H1 (cell line): ENCODE measurements around the gene ADCK2. TPM values are rescaled to one million over a fixed set of nuclear protein-coding genes. Genes with fewer than 3 reads are reported as not detected.

Experiments used
- GABPA ChIP-seq: IDR thresholded peaks from 2 replicates; pipeline ENCODE4 v1.6.1; 2011; ENCODE audit warnings: mild to moderate bottlenecking, low read length, moderate library complexity, borderline replicate concordance; ENCODE audit not compliant: insufficient read depth
- KDM5A ChIP-seq: fragments of 200-600 bp; IDR thresholded peaks from 2 replicates; pipeline ENCODE4 v1.7.1; 2012; ENCODE audit warnings: mild to moderate bottlenecking, low read length, inconsistent platforms, mixed read lengths
- SIRT6 ChIP-seq: IDR thresholded peaks from one replicate; pipeline ENCODE4 v1.7.1; 2012; ENCODE audit warnings: low read length, inconsistent platforms
- polyA plus RNA-seq, 7 experiments: library from polyadenylated mRNA; depleted of rRNA in 3 of 7; stranded (reverse) in 5 of 7; unstranded in 2 of 7; fragments of >200 nt in 5 of 7; fragments of 200-250 nt in 2 of 7; gene quantifications; 1 replicate in 5 of 7; 2 replicates in 1 of 7; 4 replicates in 1 of 7; pipeline versions ENCODE4 v1.2.1 to v1.2.3, GENCODE V29; 2011 to 2013; ENCODE audit warnings: missing spikeins in 2 of 7, mixed read lengths in 2 of 7
- total RNA-seq: library from RNA; stranded (reverse); fragmentation: NEBNext Ultra II Directional; extraction: Animal tissue kit (Norgen Biotek cat#: 25700); gene quantifications from 2 replicates; pipeline ENCODE4 v1.2.1, GENCODE V29; 2021
- TF ChIP-seq, protein P1 (sequence below): fragments of 300-600 bp; sonication (generic); IDR thresholded peaks from 2 replicates; pipeline ENCODE4 v1.7.1; 2012; ENCODE audit warnings: low read length, moderate library complexity, mild to moderate bottlenecking, inconsistent platforms; ENCODE audit not compliant: insufficient replicate concordance

ADCK2 gene
- total and polyA plus RNA-seq, 2 of the 8 experiments (the other 6 are each of a cell fraction or from before 2014, with no cell fraction given): 6.9 to 11.7 TPM

DNA sequence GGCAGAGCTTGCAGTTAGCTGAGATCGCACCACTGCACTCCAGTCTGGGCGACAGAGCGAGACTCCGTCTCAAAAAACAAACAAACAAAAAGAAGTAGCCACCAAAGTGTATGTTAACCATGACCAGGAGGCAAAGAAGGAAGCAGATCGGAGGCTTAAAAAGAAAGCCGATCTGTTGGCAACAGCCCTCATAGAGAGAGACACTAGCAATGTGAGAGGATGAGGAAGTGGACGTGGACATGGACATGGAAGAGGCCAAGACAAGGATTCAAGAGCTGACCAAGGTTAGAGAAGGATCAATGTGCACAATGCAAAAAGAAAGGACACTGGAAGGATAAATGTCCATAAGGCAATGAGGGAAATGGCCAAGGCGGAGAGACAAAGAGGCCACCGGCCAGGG, 14.9 kb upstream of the ADCK2 start (continued):
- TF ChIP-seq, protein P1, sequence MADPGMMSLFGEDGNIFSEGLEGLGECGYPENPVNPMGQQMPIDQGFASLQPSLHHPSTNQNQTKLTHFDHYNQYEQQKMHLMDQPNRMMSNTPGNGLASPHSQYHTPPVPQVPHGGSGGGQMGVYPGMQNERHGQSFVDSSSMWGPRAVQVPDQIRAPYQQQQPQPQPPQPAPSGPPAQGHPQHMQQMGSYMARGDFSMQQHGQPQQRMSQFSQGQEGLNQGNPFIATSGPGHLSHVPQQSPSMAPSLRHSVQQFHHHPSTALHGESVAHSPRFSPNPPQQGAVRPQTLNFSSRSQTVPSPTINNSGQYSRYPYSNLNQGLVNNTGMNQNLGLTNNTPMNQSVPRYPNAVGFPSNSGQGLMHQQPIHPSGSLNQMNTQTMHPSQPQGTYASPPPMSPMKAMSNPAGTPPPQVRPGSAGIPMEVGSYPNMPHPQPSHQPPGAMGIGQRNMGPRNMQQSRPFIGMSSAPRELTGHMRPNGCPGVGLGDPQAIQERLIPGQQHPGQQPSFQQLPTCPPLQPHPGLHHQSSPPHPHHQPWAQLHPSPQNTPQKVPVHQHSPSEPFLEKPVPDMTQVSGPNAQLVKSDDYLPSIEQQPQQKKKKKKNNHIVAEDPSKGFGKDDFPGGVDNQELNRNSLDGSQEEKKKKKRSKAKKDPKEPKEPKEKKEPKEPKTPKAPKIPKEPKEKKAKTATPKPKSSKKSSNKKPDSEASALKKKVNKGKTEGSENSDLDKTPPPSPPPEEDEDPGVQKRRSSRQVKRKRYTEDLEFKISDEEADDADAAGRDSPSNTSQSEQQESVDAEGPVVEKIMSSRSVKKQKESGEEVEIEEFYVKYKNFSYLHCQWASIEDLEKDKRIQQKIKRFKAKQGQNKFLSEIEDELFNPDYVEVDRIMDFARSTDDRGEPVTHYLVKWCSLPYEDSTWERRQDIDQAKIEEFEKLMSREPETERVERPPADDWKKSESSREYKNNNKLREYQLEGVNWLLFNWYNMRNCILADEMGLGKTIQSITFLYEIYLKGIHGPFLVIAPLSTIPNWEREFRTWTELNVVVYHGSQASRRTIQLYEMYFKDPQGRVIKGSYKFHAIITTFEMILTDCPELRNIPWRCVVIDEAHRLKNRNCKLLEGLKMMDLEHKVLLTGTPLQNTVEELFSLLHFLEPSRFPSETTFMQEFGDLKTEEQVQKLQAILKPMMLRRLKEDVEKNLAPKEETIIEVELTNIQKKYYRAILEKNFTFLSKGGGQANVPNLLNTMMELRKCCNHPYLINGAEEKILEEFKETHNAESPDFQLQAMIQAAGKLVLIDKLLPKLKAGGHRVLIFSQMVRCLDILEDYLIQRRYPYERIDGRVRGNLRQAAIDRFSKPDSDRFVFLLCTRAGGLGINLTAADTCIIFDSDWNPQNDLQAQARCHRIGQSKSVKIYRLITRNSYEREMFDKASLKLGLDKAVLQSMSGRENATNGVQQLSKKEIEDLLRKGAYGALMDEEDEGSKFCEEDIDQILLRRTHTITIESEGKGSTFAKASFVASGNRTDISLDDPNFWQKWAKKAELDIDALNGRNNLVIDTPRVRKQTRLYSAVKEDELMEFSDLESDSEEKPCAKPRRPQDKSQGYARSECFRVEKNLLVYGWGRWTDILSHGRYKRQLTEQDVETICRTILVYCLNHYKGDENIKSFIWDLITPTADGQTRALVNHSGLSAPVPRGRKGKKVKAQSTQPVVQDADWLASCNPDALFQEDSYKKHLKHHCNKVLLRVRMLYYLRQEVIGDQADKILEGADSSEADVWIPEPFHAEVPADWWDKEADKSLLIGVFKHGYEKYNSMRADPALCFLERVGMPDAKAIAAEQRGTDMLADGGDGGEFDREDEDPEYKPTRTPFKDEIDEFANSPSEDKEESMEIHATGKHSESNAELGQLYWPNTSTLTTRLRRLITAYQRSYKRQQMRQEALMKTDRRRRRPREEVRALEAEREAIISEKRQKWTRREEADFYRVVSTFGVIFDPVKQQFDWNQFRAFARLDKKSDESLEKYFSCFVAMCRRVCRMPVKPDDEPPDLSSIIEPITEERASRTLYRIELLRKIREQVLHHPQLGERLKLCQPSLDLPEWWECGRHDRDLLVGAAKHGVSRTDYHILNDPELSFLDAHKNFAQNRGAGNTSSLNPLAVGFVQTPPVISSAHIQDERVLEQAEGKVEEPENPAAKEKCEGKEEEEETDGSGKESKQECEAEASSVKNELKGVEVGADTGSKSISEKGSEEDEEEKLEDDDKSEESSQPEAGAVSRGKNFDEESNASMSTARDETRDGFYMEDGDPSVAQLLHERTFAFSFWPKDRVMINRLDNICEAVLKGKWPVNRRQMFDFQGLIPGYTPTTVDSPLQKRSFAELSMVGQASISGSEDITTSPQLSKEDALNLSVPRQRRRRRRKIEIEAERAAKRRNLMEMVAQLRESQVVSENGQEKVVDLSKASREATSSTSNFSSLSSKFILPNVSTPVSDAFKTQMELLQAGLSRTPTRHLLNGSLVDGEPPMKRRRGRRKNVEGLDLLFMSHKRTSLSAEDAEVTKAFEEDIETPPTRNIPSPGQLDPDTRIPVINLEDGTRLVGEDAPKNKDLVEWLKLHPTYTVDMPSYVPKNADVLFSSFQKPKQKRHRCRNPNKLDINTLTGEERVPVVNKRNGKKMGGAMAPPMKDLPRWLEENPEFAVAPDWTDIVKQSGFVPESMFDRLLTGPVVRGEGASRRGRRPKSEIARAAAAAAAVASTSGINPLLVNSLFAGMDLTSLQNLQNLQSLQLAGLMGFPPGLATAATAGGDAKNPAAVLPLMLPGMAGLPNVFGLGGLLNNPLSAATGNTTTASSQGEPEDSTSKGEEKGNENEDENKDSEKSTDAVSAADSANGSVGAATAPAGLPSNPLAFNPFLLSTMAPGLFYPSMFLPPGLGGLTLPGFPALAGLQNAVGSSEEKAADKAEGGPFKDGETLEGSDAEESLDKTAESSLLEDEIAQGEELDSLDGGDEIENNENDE: no peak
- TF ChIP-seq KDM5A: no peak
- no peak for TF ChIP-seq SIRT6
- no peak for TF ChIP-seq GABPA
